Right ventricle myocardium inferior (tissue), 1 donor: ENCODE measurements around the gene ANXA2R. TPM values are rescaled to one million over a fixed set of nuclear protein-coding genes. Genes with fewer than 3 reads are reported as not detected.
"Not testable (repeated sequence)": the region's sequence is repeated elsewhere in the genome, so short reads cannot be mapped to it uniquely, and the experiment has no call there.

ENCODE experiments used
- ATAC-seq: fragments of 200-7000 bp; cut with Tn5 transposase; one replicate; pipeline ENCODE4 v1.9.1; 2020; ENCODE audit warnings: mild to moderate bottlenecking, moderate library complexity
- DNase-seq: peaks from one replicate; pipeline ENCODE4 v3.0.0; 2021; ENCODE audit errors: missing footprints
- intact Hi-C: fragments of 100-400 bp; cut with DNase I; formaldehyde crosslinking; loops from one replicate; pipeline ENCODE4 v1.11.0; 2022
- long read RNA-seq: library from polyadenylated mRNA; unstranded; transcript quantifications from one replicate; pipeline ENCODE4 v2.0.0, GENCODE V29; 2021
- total RNA-seq: library from RNA; stranded (reverse); fragmentation: NEBNext Ultra II Directional; extraction: Animal tissue kit (Norgen Biotek cat#: 25700); gene quantifications from one replicate; pipeline ENCODE4 v1.2.1, GENCODE V29; 2021
- donor health status: DM: no; HTN: yes; CAD: no; lungs with severe emphysema.

The ANXA2R gene
- 0.84 TPM for total RNA-seq
- long read RNA-seq: 0 reads

GRCh38 chr5:43040287-43041098, at the start of gene ANXA2R:
TSS of gene ANXA2R (minus strand) at chr5:43040319. CDS start at chr5:43040046, 273 bp downstream.
- intact Hi-C loops: loop anchor here (1.0 to 5.0 kb wide), 5 partner anchors 25 to 132 kb away; no protein-coding TSS in a partner anchor
- peak; percentile 89 for DNase-seq

GRCh38 chr5:43086118-43086908, 46.2 kb upstream of the ANXA2R start:
- intact Hi-C loops, ATAC-seq, DNase-seq: not testable (repeated sequence)

More at GRCh38 chr5:43040287-43041098, at the start of gene ANXA2R:
- ATAC-seq: peak; percentile 66

- ATAC-seq (no peak), DNase-seq (no peak)
- intact Hi-C loops: no loop called here
Measured at GRCh38 chr5:43085453-43085852, 45.3 kb upstream of the ANXA2R start.

- ATAC-seq, intact Hi-C loops, DNase-seq: not testable (repeated sequence)
Measured at GRCh38 chr5:43084468-43084867, 44.3 kb upstream of the ANXA2R start.

- intact Hi-C loops, ATAC-seq, DNase-seq: not testable (repeated sequence)
Measured at GRCh38 chr5:43081345-43081744, 41.2 kb upstream of the ANXA2R start.

DNA sequence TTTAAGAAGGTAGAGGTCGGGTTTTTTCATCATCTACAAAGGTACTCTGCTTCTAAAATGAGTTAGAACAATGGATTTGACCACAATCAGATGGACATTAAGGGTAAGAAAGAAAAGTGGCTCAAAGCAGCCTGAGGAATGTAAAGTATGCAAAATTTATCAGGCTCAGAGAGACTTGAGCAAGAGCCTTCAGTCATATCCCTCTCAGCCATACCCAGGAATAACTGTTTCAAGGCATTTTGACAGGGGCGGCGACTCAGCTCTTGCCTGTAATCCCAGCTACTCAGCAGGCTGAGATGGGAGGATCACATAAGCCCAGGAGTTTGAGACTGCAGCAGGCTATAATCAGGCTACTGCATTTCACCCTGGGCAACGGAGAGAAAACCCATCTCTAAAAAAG, 38.8 kb upstream of the ANXA2R start:
- intact Hi-C loops: no loop called here
- ATAC-seq: no peak
- DNase-seq: no peak

- intact Hi-C loops, DNase-seq, ATAC-seq: not testable (repeated sequence)
Measured at GRCh38 chr5:43077446-43078191, 37.5 kb upstream of the ANXA2R start.

GRCh38 chr5:43075319-43076293, 35.5 kb upstream of the ANXA2R start:
- peak; percentile 71 for ATAC-seq
- intact Hi-C loops: no loop called here
- DNase-seq: no peak

- DNase-seq (no peak), ATAC-seq (no peak)
- intact Hi-C loops: no loop called here
Measured at GRCh38 chr5:43074987-43075318, 34.8 kb upstream of the ANXA2R start.

DNA sequence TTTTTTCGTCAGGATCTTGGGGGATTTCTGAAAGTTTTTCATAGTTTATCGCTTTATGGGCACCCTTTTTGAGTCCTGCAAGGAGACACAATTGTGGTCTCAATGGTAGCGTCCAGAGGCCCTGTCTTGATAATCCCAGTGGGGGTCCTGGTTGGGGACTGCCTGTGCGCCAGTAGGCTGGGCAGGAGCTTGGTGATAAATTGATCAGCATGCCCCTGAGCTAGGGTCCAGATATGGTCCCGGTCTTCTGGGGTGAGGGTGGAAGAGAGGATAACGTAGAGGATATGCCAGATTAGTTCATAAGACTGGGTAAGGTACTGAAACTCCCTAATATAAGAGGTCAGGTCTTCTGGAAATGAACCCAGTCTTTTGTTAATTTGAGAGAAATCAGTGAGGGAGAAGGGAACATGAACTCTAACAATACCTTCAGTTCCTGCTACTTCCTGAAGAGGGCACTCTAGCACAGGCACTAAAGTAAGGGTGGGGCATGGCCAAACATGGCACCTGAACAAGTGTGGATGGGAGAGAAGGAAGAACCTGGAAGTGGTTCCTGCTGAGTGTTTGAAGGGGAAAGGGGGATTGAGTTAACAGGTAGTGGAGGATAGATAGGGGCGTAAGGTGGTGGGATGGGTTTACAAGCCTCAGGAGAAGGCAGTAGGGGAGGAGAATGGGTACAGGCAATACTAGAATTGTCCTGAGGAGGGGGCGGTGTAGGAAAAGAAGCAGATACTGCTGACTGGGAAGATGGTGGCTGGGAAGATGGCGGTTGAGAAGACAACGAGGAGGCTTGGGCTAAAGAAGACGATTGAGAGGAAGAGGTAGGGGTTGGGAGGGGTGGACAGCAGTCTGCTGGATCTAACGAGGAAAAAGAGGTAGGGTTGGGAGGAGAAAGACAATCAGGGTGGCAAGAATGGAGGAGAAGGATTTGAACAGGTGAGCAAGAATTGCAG, 33.8 kb upstream of the ANXA2R start:
- no peak for DNase-seq
- intact Hi-C loops: no loop called here
- no peak for ATAC-seq

- ATAC-seq: not testable (repeated sequence)
- intact Hi-C loops: loop anchor here (5.0 to 10.0 kb wide), 2 partner anchors 155 to 243 kb away; partner anchors contain the start of gene HMGCS1
Measured at GRCh38 chr5:43069401-43069720, 29.2 kb upstream of the ANXA2R start.

GRCh38 chr5:43068037-43068436, 27.9 kb upstream of the ANXA2R start:
- no peak for ATAC-seq
- no peak for DNase-seq
- intact Hi-C loops: loop anchor here (5.0 to 10.0 kb wide), 2 partner anchors 153 to 244 kb away; partner anchors contain the start of gene HMGCS1

More at GRCh38 chr5:43069401-43069720, 29.2 kb upstream of the ANXA2R start:
- not testable (repeated sequence) for DNase-seq

DNA sequence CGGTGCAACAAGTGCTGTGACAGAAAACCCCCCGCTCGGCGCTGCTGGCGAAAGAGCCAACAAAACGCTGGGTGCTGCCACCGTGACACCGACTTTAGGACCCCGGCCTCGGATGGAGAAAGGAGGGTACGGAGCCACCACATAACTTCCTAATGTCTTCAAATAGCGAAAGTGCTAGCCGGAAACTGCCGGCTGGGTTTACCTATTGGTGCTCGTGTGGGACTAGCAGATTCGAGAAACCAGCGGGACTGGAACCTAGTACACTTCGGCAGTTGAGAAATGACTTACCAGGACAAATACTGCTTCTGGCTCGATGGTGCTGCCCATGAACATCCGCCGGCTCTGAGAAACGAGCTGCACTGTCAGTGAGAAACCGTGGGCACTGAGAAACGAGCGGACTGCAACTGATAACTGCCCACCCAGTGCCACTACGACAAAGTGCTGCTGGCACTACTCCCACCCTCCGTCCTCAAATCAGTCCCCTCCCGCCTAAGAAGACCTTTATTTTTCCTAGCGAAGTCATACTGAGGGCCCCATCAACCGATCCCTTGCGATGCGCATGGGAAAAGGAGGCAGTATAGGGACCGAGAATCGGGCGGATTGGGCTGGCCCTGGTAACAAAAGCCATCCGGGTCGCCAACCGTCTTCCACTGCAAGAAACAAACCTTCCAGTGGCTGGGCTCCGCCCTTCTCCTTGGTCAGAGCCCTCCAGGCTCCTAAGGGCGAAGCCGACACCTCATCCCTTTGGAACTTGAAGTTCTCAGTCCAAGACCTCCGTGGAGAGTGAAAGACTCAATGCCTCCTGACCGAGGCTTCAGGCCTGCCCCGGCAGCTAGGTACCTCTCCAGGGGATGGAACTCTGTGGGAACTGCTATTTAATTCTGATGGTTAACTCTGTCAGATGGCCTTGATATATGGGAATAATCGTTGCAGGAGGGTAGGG, 27.0 kb upstream of the ANXA2R start:
- DNase-seq (peak; percentile 92), ATAC-seq (peak; percentile 74)
- intact Hi-C loops: loop anchor here (1.0 to 10.0 kb wide), 6 partner anchors 38 to 416 kb away; partner anchors contain the start of genes HMGCS1 and TMEM267

DNA sequence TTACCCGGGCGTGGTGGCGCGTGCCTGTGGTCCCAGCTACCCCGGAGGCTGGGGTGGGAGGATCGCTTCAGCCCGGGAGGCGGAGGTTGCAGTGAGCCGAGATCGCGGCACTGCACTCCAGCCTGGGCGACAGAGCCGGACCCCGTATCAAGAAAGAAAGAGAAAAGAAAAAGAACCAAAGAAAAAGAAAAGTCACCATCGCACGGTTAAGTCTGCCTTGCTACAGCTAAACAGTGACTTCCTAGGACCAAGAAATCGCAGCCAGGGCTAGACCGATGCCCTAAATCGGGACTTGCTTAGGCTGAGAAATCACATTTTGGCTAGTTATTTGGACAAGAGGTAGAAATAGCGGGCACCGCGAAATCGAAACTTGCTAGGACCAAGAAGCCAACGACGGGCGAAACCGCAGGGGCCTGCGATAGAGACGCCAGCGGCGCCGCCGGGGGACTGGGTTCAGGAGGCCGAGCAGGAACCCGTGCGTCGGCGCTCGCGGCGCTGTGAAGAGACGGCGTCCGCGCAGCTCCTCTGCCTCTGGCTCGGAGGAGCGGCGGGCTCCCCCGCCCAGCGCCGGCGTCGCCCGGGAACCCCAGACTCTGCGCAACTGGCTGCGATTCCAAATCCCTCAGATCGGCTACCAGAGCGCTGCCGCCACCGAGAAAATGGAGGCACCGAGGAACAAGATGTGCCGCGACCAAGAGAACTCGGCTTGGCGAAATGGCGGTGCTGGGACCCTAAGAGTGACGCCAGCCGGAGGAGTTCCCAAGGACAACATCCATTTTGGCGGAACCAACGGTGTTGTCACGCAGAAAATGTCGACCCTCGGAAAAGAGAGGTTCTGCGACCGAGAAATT, 26.1 kb upstream of the ANXA2R start:
- peak; percentile 58 for ATAC-seq
- intact Hi-C loops: loop anchor here (1.0 to 10.0 kb wide), 6 partner anchors 26 to 417 kb away; partner anchors contain the start of genes ANXA2R, HMGCS1 and TMEM267
- DNase-seq: peak; percentile 92
